ENCODE measurements around the gene XPOT. TPM values are rescaled to one million over a fixed set of nuclear protein-coding genes. Genes with fewer than 3 reads are reported as not detected.

Gene XPOT
- total and polyA plus RNA-seq, 9 donors: 13.2 to 170 (median 33.8) TPM

GRCh38 chr12:64456119-64456518 is 51.9 kb downstream of the XPOT start:
- peaks cover 8% of the 10 kb centered on the region for H3K4me1 ChIP-seq (ENCODE audit: insufficient read depth)

GRCh38 chr12:64457032-64457431 is 52.8 kb downstream of the XPOT start:
- intact Hi-C loops (cut with DNase I): loop anchor here in 1 of 4 donors (10.0 kb wide), 1 partner anchor 52 kb away; the partner anchor contains the start of gene XPOT
- Histone ChIP-seq H3K9me3 (no peaks in the 10 kb centered on the region), H3K4me3 (no peak overlapping the region), H3K27me3 (no peaks in the 10 kb centered on the region), H3K27ac (no peak overlapping the region), H3K4me1 (ENCODE audit: insufficient read depth) (peaks cover 8% of the 10 kb centered on the region), H3K36me3 (no peaks in the 10 kb centered on the region)
- DNase-seq: no peak
- 67 to 72% (median 71%) methylated on average over 6 of the region's 6 CpGs for WGBS, 3 donors
- no peak for TF ChIP-seq POLR2A (IDR thresholded peaks at IDR 0.05)

More at GRCh38 chr12:64456119-64456518, 51.9 kb downstream of the XPOT start:
- Histone ChIP-seq H3K27me3 (no peaks in the 10 kb centered on the region), H3K4me3 (no peak overlapping the region), H3K27ac (no peak overlapping the region), H3K9me3 (no peaks in the 10 kb centered on the region), H3K36me3 (no peaks in the 10 kb centered on the region)
- no peak for TF ChIP-seq EP300 (IDR thresholded peaks at IDR 0.05)
- DNase-seq: no peak
- intact Hi-C loops (cut with DNase I): loop anchor here in 1 of 4 donors (10.0 kb wide), 1 partner anchor 51 kb away; the partner anchor contains the start of gene XPOT

GRCh38 chr12:64457466-64457865 is 53.3 kb downstream of the XPOT start:
- Histone ChIP-seq H3K36me3 (no peaks in the 10 kb centered on the region), H3K27me3 (peaks cover 1% of the 10 kb centered on the region), H3K4me3 (no peak overlapping the region), H3K4me1 (ENCODE audit: insufficient read depth) (peaks cover 8% of the 10 kb centered on the region), H3K27ac (no peak overlapping the region), H3K9me3 (no peaks in the 10 kb centered on the region)
- DNase-seq: no peak
- 95 to 96% (median 95%) methylated on average over 3 of the region's 3 CpGs for WGBS, 3 donors
- intact Hi-C loops (cut with DNase I): loop anchor here in 1 of 4 donors (10.0 kb wide), 1 partner anchor 53 kb away; the partner anchor contains the start of gene XPOT
- TF ChIP-seq POLR2A (IDR thresholded peaks at IDR 0.05): no peak
- no peak for TF ChIP-seq EP300 (IDR thresholded peaks at IDR 0.05)
- TF ChIP-seq CTCF (IDR thresholded peaks at IDR 0.05): no peak

- H3K4me1 ChIP-seq (ENCODE audit: insufficient read depth): peaks cover 8% of the 10 kb centered on the region
- 84 to 89% (median 87%) methylated on average over 4 of the region's 4 CpGs for WGBS, 3 donors
- no peak for DNase-seq
- no peak overlapping the region for H3K4me3 ChIP-seq
- H3K36me3 ChIP-seq: no peaks in the 10 kb centered on the region
- no peaks in the 10 kb centered on the region for H3K9me3 ChIP-seq
- H3K27ac ChIP-seq: no peak overlapping the region
- TF ChIP-seq POLR2A (IDR thresholded peaks at IDR 0.05) (no peak), CTCF (IDR thresholded peaks at IDR 0.05) (no peak), EP300 (IDR thresholded peaks at IDR 0.05) (no peak)
- peaks cover 2% of the 10 kb centered on the region for H3K27me3 ChIP-seq
- intact Hi-C loops (cut with DNase I): loop anchor here in 1 of 4 donors (10.0 kb wide), 1 partner anchor 53 kb away; the partner anchor contains the start of gene XPOT
Measured at GRCh38 chr12:64457923-64458322, 53.7 kb downstream of the XPOT start.

GRCh38 chr12:64459394-64459891 is 55.3 kb downstream of the XPOT start:
- Histone ChIP-seq H3K4me3 (peak overlapping the region; percentile 27), H3K27ac (peak overlapping the region in 1 of 2 donors; percentile 33), H3K9me3 (no peaks in the 10 kb centered on the region), H3K36me3 (no peaks in the 10 kb centered on the region), H3K27me3 (peaks cover 2% of the 10 kb centered on the region), H3K4me1 (ENCODE audit: insufficient read depth) (peaks cover 8% of the 10 kb centered on the region)
- DNase-seq: no peak
- intact Hi-C loops (cut with DNase I): loop anchor here in 1 of 4 donors (10.0 kb wide), 1 partner anchor 55 kb away; the partner anchor contains the start of gene XPOT
- 2 to 6% (median 6%) methylated on average over 3 of the region's 3 CpGs for WGBS, 3 donors
- no peak for TF ChIP-seq EP300 (IDR thresholded peaks at IDR 0.05)
- TF ChIP-seq CTCF (IDR thresholded peaks at IDR 0.05): no peak
- TF ChIP-seq POLR2A (IDR thresholded peaks at IDR 0.05): no peak

All from ovary (tissue), 9 donors.